Gastrocnemius medialis (tissue), 4 donors: Measurements from ENCODE around the gene ERRFI1. TPM values are rescaled to one million over a fixed set of nuclear protein-coding genes. Genes with fewer than 3 reads are reported as not detected.
"Not testable (repeated sequence)": the region's sequence is repeated elsewhere in the genome, so short reads cannot be mapped to it uniquely, and the experiment has no call there.

ENCODE experiments used
- ATAC-seq, 2 donors: fragments of 150-250 bp; one replicate each; pipeline ENCODE4 v1.9.1; 2016
- DNase-seq, 2 donors: peaks; one replicate each; pipeline ENCODE4 v3.0.0-alpha.2; 2019
- H3K27ac ChIP-seq, 4 donors: fragments of 200-600 bp; sonication (generic); 1 replicate in 1 of 4; 2 replicates in 3 of 4; pipeline ENCODE4 v1.5.1; 2016 to 2018; ENCODE audit warnings: mild to moderate bottlenecking in 2 of 4, moderate library complexity in 1 of 4
- H3K27me3 ChIP-seq, 3 donors: fragments of 200-600 bp; sonication (generic) in 2 of 3; 1 replicate in 1 of 3; 2 replicates in 2 of 3; pipeline versions ENCODE4 v1.5.1 to v1.6.0; 2016 to 2019; ENCODE audit warnings: mild to moderate bottlenecking in 1 of 3, moderate library complexity in 1 of 3
- H3K36me3 ChIP-seq, 2 donors: fragments of 200-600 bp; sonication (generic) in 1 of 2; one replicate each; pipeline ENCODE4 v1.5.1; 2017 to 2018
- H3K4me1 ChIP-seq, 2 donors: fragments of 200-600 bp; sonication (generic) in 1 of 2; one replicate each; pipeline ENCODE4 v1.5.1; 2016 to 2017; ENCODE audit warnings: mild to moderate bottlenecking in 2 of 2
- H3K4me3 ChIP-seq, 4 donors: fragments of 200-600 bp; sonication (generic) in 3 of 4; 1 replicate in 1 of 4; 2 replicates in 3 of 4; pipeline ENCODE4 v1.5.1; 2016 to 2019; ENCODE audit warnings: mild to moderate bottlenecking in 2 of 4
- H3K9me3 ChIP-seq, 3 donors: fragments of 200-600 bp; sonication (generic) in 2 of 3; 1 replicate in 1 of 3; 2 replicates in 2 of 3; pipeline ENCODE4 v1.5.1; 2016 to 2019
- CTCF ChIP-seq, 5 experiments: fragments of 450-650 bp in 3 of 5; fragments of 200-600 bp in 2 of 5; sonication (generic) in 2 of 5; IDR thresholded peaks in 4 of 5; conservative IDR thresholded peaks in 1 of 5; 1 replicate in 4 of 5; 2 replicates in 1 of 5; pipeline ENCODE4 v1.5.1; 2016 to 2019; ENCODE audit warnings: antibody characterized with exemption in 5 of 5, mild to moderate bottlenecking in 3 of 5, moderate library complexity in 3 of 5
- POLR2A ChIP-seq, 2 donors: fragments of 450-650 bp; IDR thresholded peaks; one replicate each; pipeline ENCODE4 v1.6.1; 2017; ENCODE audit warnings: antibody characterized with exemption in 2 of 2, mild to moderate bottlenecking in 2 of 2, moderate library complexity in 2 of 2
- in situ Hi-C, 4 donors: fragments of 200-750 bp; cut with MboI; loops; one replicate each; pipeline versions ENCODE4 v1.15.0 to v1.8.0; 2017; ENCODE audit warnings: low sequenced_read_pairs in 4 of 4
- intact Hi-C: fragments of 100-400 bp; cut with DNase I; formaldehyde crosslinking; loops from one replicate; pipeline ENCODE4 v1.15.1; 2023; ENCODE audit warnings: low total_unique reads
- total RNA-seq, 4 donors: library from RNA; depleted of rRNA; stranded (reverse); fragments of >200 nt; gene quantifications; one replicate each; pipeline versions ENCODE4 v1.1.0 to v1.2.3, GENCODE V29; 2016

Gene ERRFI1
- total RNA-seq, 4 donors from 2014 or later = 184 to 644 (median 448) TPM

GRCh38 chr1:7967196-7967595 is 58.9 kb downstream of the ERRFI1 start:
- TF ChIP-seq POLR2A (IDR thresholded peaks at IDR 0.05) (no peak), CTCF (IDR thresholded peaks at IDR 0.05 in 4 of 5, conservative IDR thresholded peaks at IDR 0.05 in 1 of 5) (no peak)
- intact Hi-C loops = loop anchor here (10.0 kb wide), 1 partner anchor 908 kb away; the partner anchor contains the start of gene ENO1
- Histone ChIP-seq H3K9me3 (no peaks in the 10 kb centered on the region), H3K4me1 (peaks cover 48 to 49% of the 10 kb centered on the region in 2 donors), H3K27me3 (no peaks in the 10 kb centered on the region), H3K4me3 (no peak overlapping the region), H3K36me3 (peaks cover 0 to 82% of the 10 kb centered on the region in 2 donors), H3K27ac (peak overlapping the region; percentile 16 to 32 (median 17))
- in situ Hi-C loops = no loop called here
- ATAC-seq = no peak
- no peak for DNase-seq

- peaks cover 57 to 58% of the 10 kb centered on the region in 2 donors for H3K4me1 ChIP-seq
- no peaks in the 10 kb centered on the region for H3K27me3 ChIP-seq
- H3K4me3 ChIP-seq = no peak overlapping the region
- intact Hi-C loops (loop anchor here (10.0 kb wide), 1 partner anchor 910 kb away; the partner anchor contains the start of gene ENO1), in situ Hi-C loops (no loop called here)
- no peak for TF ChIP-seq CTCF (IDR thresholded peaks at IDR 0.05 in 4 of 5, conservative IDR thresholded peaks at IDR 0.05 in 1 of 5)
- TF ChIP-seq POLR2A (IDR thresholded peaks at IDR 0.05) = no peak
- no peaks in the 10 kb centered on the region for H3K9me3 ChIP-seq
- peak overlapping the region; percentile 41 to 95 (median 55) for H3K27ac ChIP-seq
- DNase-seq (no peak), ATAC-seq (no peak)
- H3K36me3 ChIP-seq = peaks cover 0 to 55% of the 10 kb centered on the region in 2 donors
Measured at GRCh38 chr1:7964476-7964875, 61.6 kb downstream of the ERRFI1 start.

GRCh38 chr1:7963841-7964240 is 62.3 kb downstream of the ERRFI1 start:
- H3K4me3 ChIP-seq, H3K27me3 ChIP-seq, ATAC-seq, in situ Hi-C loops, H3K9me3 ChIP-seq, DNase-seq: not testable (repeated sequence)
- Histone ChIP-seq H3K27ac (peak overlapping the region; percentile 41 to 95 (median 55)), H3K4me1 (peaks cover 57 to 58% of the 10 kb centered on the region in 2 donors), H3K36me3 (peaks cover 0 to 49% of the 10 kb centered on the region in 2 donors)
- intact Hi-C loops = loop anchor here (10.0 kb wide), 1 partner anchor 911 kb away; the partner anchor contains the start of gene ENO1

- H3K4me3 ChIP-seq, in situ Hi-C loops, H3K9me3 ChIP-seq, ATAC-seq, DNase-seq, H3K27me3 ChIP-seq: not testable (repeated sequence)
- Histone ChIP-seq H3K27ac (peak overlapping the region; percentile 41 to 98 (median 93)), H3K4me1 (peaks cover 57 to 58% of the 10 kb centered on the region in 2 donors), H3K36me3 (peaks cover 0 to 44% of the 10 kb centered on the region in 2 donors)
- intact Hi-C loops = loop anchor here (10.0 kb wide), 1 partner anchor 911 kb away; the partner anchor contains the start of gene ENO1
Measured at GRCh38 chr1:7963378-7963730, 62.8 kb downstream of the ERRFI1 start.

GRCh38 chr1:7962636-7963377 is 63.3 kb downstream of the ERRFI1 start:
- intact Hi-C loops = loop anchor here (10.0 kb wide), 1 partner anchor 912 kb away; the partner anchor contains the start of gene ENO1
- no peak for ATAC-seq
- in situ Hi-C loops = no loop called here
- Histone ChIP-seq H3K27ac (peak overlapping the region; percentile 91 to 98 (median 96)), H3K27me3 (no peaks in the 10 kb centered on the region), H3K4me3 (peak overlapping the region; percentile 73 to 93 (median 84)), H3K36me3 (peaks cover 0 to 43% of the 10 kb centered on the region in 2 donors), H3K9me3 (no peaks in the 10 kb centered on the region), H3K4me1 (peaks cover 57 to 58% of the 10 kb centered on the region in 2 donors)
- no peak for DNase-seq
- TF ChIP-seq POLR2A (IDR thresholded peaks at IDR 0.05) (no peak), CTCF (IDR thresholded peaks at IDR 0.05 in 4 of 5, conservative IDR thresholded peaks at IDR 0.05 in 1 of 5) (no peak)
